Measurements from ENCODE around the gene CDC14B.

DNA sequence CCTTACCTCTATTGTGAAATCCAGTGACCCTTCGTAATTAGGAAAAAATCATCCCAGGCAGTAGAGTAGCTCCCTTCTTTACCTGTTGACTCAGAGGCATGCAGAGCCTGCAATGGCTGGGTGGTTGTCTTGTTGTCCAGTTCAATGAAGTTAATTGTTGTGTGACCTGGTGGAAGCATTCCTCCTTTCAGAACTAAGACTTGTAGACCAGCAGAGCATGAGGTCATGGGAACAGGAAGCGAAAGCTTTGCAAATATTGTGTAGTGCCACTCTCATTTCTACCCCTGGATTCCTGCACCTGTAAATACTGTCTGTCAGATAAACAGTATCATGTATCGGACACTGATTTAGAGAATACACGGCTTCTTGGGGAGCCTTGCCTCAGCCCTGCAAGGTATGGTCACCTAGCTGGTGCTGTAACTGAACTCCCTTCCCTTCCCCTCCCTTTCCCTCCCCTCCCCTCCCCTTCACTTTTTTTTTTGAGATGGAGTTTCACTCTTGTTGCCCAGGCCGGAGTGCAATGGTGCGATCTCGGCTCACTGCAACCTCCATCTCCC lies 41.1 kb upstream of the CDC14B start:
- TF ChIP-seq, protein P1, sequence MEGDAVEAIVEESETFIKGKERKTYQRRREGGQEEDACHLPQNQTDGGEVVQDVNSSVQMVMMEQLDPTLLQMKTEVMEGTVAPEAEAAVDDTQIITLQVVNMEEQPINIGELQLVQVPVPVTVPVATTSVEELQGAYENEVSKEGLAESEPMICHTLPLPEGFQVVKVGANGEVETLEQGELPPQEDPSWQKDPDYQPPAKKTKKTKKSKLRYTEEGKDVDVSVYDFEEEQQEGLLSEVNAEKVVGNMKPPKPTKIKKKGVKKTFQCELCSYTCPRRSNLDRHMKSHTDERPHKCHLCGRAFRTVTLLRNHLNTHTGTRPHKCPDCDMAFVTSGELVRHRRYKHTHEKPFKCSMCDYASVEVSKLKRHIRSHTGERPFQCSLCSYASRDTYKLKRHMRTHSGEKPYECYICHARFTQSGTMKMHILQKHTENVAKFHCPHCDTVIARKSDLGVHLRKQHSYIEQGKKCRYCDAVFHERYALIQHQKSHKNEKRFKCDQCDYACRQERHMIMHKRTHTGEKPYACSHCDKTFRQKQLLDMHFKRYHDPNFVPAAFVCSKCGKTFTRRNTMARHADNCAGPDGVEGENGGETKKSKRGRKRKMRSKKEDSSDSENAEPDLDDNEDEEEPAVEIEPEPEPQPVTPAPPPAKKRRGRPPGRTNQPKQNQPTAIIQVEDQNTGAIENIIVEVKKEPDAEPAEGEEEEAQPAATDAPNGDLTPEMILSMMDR (IDR thresholded peaks at IDR 0.05; ENCODE audit: poor library complexity, severe bottlenecking), result no peak
- TF ChIP-seq EZH2 (IDR thresholded peaks at IDR 0.05; ENCODE audit: borderline replicate concordance, insufficient read depth, low read length, poor library complexity, severe bottlenecking) (no peak), RAD21 (conservative IDR thresholded peaks at IDR 0.05) (no peak), POLR2AphosphoS5 (IDR thresholded peaks at IDR 0.05) (no peak), TAF1 (IDR thresholded peaks at IDR 0.05; ENCODE audit: low read depth) (no peak)

Measured in neural cell (in vitro differentiated cells).